HG02885 (cell line): Measurements from ENCODE around the gene LAYN.
A peak's percentile ranks its signal among the peaks of the same experiment; 100 is the strongest.

Source experiments
- ATAC-seq: cut with Tn5 transposase; IDR thresholded peaks from one replicate; pipeline ENCODE4 v1.9.1; 2021; ENCODE audit warnings: mild to moderate bottlenecking; ENCODE audit not compliant: unreplicated experiment, poor library complexity

Gene LAYN

DNA sequence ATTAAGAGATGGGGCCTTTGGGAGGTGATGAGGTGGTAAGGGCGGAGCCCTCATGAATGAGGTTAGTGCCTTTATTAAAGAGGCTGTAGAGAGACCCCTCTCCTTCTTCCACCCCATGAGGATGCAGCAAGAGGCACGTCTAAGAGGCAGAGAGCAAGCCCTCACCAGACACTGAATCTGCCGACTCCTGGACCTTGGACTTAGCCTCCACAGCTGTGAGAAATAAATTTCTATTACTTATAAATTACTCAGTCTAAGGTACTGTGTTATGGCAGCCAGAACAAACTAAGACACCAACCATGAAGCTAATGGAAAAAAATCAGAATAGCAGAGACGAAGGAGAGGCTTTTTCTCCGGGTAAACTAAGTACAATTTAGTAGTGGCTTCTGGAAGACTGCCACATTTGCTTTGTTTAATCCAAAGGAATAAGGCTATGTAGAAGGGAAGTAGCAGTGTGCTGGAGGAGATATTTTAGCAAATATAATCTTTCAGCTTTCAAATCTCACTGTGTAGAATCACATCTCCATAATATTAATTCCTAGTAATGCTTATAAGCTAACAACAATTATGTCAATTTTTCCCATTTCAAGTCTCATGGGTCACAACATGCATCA lies 49.5 kb downstream of the LAYN start:
- ATAC-seq: no peak

DNA sequence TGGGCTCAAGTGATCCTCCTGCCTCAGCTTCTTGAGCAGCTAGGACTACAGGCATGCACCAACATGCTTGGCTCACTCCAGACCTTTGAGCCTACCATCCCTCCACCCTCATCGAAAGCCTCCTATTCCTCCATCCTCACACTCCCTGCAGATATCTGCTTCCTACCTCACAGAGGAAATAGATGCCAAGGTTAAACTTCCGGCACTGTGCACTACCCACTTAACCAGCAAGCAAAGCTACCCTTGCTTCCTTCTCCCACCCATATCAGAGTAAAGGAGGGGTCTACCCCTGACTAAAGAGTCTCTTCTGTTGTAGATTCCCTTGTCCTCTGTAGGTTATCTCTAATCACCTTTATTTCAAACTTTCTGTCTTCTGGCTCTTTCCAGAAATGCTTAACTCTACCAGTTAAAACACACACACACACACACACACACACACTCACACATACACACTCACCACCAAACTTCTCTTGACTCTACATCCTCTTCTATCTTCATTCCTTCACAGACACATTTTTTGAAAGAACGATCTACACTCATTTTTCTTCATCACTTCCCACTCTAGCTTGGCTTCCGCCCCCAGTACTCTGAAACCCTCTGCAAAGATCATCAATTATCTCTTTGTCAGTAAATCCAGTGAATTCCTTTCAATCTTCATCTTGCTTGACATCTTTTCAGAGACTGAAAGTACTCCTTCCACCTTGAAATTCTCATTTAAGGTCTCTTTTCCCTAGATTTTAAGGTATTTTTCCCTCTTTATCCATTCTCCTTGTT lies 50.9 kb downstream of the LAYN start:
- no peak for ATAC-seq

- no peak for ATAC-seq
Observed at GRCh38 chr11:111592491-111592890, 52.0 kb downstream of the LAYN start.

DNA sequence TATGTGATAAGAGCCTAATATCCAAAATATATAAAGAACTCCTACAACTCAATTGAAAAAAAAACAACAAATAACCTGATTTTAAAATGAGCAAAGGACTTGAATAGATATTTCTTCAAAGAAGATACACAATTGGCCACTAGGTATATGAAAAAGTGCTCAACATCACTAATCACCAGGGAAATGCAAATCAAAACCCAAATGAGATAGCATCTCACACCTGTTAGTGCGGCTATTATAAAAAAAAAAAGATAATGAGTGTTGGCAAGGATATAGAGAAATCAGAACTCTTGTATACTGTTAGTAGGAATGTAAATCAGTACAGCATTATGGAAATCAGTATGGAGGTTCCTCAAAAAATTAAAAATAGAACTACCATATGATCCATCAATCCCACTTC lies 55.8 kb downstream of the LAYN start:
- ATAC-seq: no peak

GRCh38 chr11:111598148-111598547 lies 57.6 kb downstream of the LAYN start:
- no peak for ATAC-seq

DNA sequence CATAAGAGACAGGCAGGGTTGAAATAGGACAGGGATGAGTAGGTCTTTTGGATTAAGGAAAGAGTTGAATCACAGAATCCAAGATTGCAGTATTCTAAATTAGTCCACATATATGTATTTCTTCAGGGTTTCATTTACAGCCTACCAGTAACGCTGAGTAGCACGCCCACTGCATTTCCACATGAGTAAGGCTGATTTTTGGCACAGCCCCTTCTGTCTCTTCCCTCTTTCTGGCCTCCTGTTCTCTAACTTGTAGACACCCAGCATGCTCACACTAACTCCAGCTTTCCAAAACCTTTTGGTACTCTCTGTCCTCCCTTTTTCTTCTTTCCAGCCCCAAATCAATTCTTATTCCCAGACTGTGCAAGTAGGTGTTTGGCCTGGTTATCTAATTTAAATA lies 58.0 kb downstream of the LAYN start:
- ATAC-seq: no peak

DNA sequence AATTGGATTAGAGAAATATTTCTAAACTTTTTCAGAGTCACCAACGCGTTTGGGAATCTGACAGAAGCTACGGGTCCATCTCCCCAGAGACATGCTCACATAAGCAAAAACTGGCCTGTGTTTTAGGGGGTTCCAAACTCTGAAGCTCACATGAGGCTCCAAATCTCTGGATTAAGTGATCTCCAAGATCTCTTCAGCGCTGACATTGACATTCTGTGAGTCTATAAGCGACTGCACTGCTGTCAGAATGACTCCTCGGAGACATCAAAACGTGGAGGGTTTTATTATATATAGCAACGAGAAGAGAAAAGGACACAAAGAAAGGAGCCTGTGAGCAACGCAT lies 61.1 kb downstream of the LAYN start:
- ATAC-seq: no peak

- peak; percentile 88 for ATAC-seq
Observed at GRCh38 chr11:111601979-111602864, 61.7 kb downstream of the LAYN start, which contains the start of gene SIK2. SIK2 (plus strand) TSS chr11:111602449; CDS start chr11:111602564, 115 bp downstream.

DNA sequence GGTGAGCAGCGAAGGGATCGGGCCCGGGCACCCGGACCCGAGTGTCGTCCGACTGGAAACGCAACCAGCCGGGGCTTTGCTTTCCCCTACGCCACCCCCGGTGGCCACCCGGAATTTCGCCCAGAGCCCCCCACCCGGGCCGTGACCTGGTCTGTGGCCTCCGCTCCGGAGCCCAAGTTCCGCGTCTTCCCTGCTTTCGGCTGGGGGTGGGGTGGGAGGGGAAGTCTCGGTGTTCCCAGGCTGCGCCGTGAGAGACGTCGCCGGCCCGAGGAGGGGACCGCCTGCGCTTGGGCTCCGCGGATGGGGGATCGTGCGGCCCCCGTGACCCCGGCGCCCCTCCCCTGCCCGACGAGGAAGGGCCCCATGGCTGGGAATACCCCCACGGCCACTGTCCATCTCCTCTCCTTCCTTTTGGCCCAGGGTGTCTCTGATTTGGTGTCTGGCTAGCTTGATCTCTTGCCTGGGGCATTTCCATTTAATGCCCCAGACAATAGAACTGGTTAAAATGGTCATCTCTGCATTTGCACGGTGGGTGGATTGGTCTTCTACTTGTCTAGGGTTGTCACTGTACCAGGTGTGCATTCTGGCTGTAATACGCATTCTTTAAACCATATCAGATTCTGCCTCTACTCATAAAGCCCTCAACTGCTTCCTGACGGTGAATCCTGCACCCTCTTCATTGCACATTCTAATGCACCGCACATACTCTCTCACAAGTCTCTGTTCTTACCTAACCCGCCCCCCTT lies 62.5 kb downstream of the LAYN start:
- peak; percentile 15 for ATAC-seq

- ATAC-seq: no peak
Observed at GRCh38 chr11:111603611-111604130, 63.2 kb downstream of the LAYN start.

GRCh38 chr11:111604392-111605009 lies 64.0 kb downstream of the LAYN start:
- no peak for ATAC-seq

GRCh38 chr11:111605681-111606080 lies 65.2 kb downstream of the LAYN start:
- ATAC-seq: no peak

DNA sequence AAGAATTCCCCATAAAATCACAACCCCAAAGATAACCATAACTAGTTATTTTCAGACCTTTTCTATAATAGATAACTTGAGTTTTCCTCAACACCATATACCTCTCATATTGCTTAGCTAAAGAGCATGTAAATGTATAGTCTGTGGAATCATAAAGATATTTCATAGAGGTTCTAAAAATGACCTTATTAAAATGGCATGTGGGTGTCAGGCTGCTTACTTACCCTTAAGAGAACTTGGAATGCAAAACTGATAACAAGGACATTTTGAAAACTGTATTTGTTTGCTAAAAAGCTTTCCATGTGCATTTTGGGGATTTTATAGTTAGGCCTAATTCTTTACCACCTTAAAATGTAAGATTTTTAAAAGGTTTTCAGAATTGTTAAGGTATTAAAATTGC lies 66.5 kb downstream of the LAYN start:
- ATAC-seq: no peak

GRCh38 chr11:111607751-111608150 lies 67.2 kb downstream of the LAYN start:
- no peak for ATAC-seq
